GM12878 (cell line): ENCODE results near the gene FSIP1. TPM values are rescaled to one million over a fixed set of nuclear protein-coding genes. Genes with fewer than 3 reads are reported as not detected.
A peak's percentile ranks its signal among the peaks of the same experiment; 100 is the strongest.

Experiments
- CEBPB ChIP-seq, 2 experiments: fragments of 150-350 bp in 1 of 2; IDR thresholded peaks; 2 replicates each; pipeline ENCODE4 v1.6.1; 2012 to 2014; ENCODE audit warnings: low read depth in 2 of 2, low read length in 2 of 2, borderline replicate concordance in 1 of 2, inconsistent platforms in 1 of 2
- CREB1 ChIP-seq: IDR thresholded peaks from 2 replicates; pipeline ENCODE4 v1.6.1; 2012; ENCODE audit warnings: low read depth, mild to moderate bottlenecking, inconsistent platforms
- ESRRA ChIP-seq: IDR thresholded peaks from 2 replicates; pipeline ENCODE4 v1.6.1; 2012; ENCODE audit warnings: mild to moderate bottlenecking, low read length, improper control_type of control experiment
- GABPA ChIP-seq: IDR thresholded peaks from 2 replicates; pipeline ENCODE4 v1.6.1; 2014; ENCODE audit warnings: antibody characterized with exemption, low read depth, mild to moderate bottlenecking, inconsistent platforms
- IKZF2 ChIP-seq, 2 experiments: fragments of 450-650 bp; IDR thresholded peaks; 2 replicates each; pipeline ENCODE4 v1.6.1; 2017; ENCODE audit warnings: mild to moderate bottlenecking in 2 of 2, moderate library complexity in 2 of 2
- IRF4 ChIP-seq: IDR thresholded peaks from 2 replicates; pipeline ENCODE4 v1.6.1; 2011; ENCODE audit warnings: low read depth, low read length
- MYC ChIP-seq: IDR thresholded peaks from 2 replicates; pipeline ENCODE4 v1.6.1; 2011; ENCODE audit warnings: mild to moderate bottlenecking, low read length, moderate library complexity, inconsistent platforms; ENCODE audit not compliant: insufficient read depth, insufficient replicate concordance, insufficient read length, severe bottlenecking
- NFYB ChIP-seq: IDR thresholded peaks from 2 replicates; pipeline ENCODE4 v1.6.1; 2011; ENCODE audit warnings: low read depth, mild to moderate bottlenecking, low read length, improper control_type of control experiment, moderate library complexity; ENCODE audit not compliant: insufficient read depth
- SMARCA5 ChIP-seq: fragments of 450-650 bp; IDR thresholded peaks from 2 replicates; pipeline ENCODE4 v1.6.1; 2017; ENCODE audit warnings: mild to moderate bottlenecking
- YBX1 ChIP-seq: fragments of 450-650 bp; IDR thresholded peaks from 2 replicates; pipeline ENCODE4 v1.6.1; 2016; ENCODE audit warnings: antibody characterized with exemption
- ZZZ3 ChIP-seq: IDR thresholded peaks from 2 replicates; pipeline ENCODE4 v1.6.1; 2011; ENCODE audit warnings: low read depth; ENCODE audit not compliant: control insufficient read depth, insufficient read length
- polyA plus RNA-seq, 11 experiments: library from polyadenylated mRNA; depleted of rRNA in 4 of 11; unstranded in 6 of 11; stranded (reverse) in 5 of 11; fragments of >200 nt; fragmentation: Nextera tagmentation in 4 of 11; fragmentation: Illumina TruSeq in 1 of 11; extraction: Ambion mirVana in 4 of 11; extraction: Trizol in 1 of 11; gene quantifications; 1 replicate in 1 of 11; 2 replicates in 10 of 11; pipeline versions ENCODE4 v1.2.1 to v1.2.3, GENCODE V29; 2011 to 2016; ENCODE audit warnings: inconsistent platforms in 2 of 11, missing spikeins in 2 of 11, low read depth in 1 of 11
- total RNA-seq, 4 experiments: library from RNA; depleted of rRNA in 3 of 4; stranded (reverse); fragments of >200 nt in 3 of 4; fragmentation: Illumina TruSeq in 1 of 4; extraction: Trizol in 1 of 4; gene quantifications; 2 replicates each; pipeline versions ENCODE4 v1.2.1 to v1.2.3, GENCODE V29; 2013 to 2021
- TF ChIP-seq, protein P1 (sequence below): fragments of 450-650 bp; IDR thresholded peaks from 2 replicates; pipeline ENCODE4 v1.6.1; 2016; ENCODE audit warnings: mild to moderate bottlenecking, moderate library complexity, borderline replicate concordance
- TF ChIP-seq, protein P2 (sequence below): IDR thresholded peaks from 2 replicates; pipeline ENCODE4 v1.6.1; 2012; ENCODE audit warnings: low read depth, low read length, improper control_type of control experiment
- TF ChIP-seq, protein P3 (sequence below): IDR thresholded peaks from 2 replicates; pipeline ENCODE4 v1.6.1; 2011; ENCODE audit warnings: low read depth, mild to moderate bottlenecking, low read length, moderate library complexity, borderline replicate concordance; ENCODE audit errors: extremely low read depth
- TF ChIP-seq, protein P4 (sequence below): fragments of 450-650 bp; IDR thresholded peaks from 2 replicates; pipeline ENCODE4 v1.6.1; 2017; ENCODE audit warnings: mild to moderate bottlenecking, low read depth, inconsistent platforms; ENCODE audit not compliant: poor library complexity, severe bottlenecking
- TF ChIP-seq, protein P5 (sequence below): fragments of 450-650 bp; formaldehyde crosslinking; IDR thresholded peaks from 2 replicates; pipeline ENCODE4 v1.5.0; 2022; ENCODE audit warnings: mild to moderate bottlenecking, missing genetic modification characterization
- TF ChIP-seq, protein P6 (sequence below): fragments of 450-650 bp; IDR thresholded peaks from 2 replicates; pipeline ENCODE4 v1.6.1; 2018; ENCODE audit warnings: borderline replicate concordance, mild to moderate bottlenecking; ENCODE audit not compliant: partially characterized antibody

FSIP1 gene
- total and polyA plus RNA-seq, 10 of the 15 experiments (the other 5 are each of a cell fraction or from before 2014, with no cell fraction given), result 0.15 to 0.67 (median 0.35) TPM

- TF ChIP-seq, protein P1, sequence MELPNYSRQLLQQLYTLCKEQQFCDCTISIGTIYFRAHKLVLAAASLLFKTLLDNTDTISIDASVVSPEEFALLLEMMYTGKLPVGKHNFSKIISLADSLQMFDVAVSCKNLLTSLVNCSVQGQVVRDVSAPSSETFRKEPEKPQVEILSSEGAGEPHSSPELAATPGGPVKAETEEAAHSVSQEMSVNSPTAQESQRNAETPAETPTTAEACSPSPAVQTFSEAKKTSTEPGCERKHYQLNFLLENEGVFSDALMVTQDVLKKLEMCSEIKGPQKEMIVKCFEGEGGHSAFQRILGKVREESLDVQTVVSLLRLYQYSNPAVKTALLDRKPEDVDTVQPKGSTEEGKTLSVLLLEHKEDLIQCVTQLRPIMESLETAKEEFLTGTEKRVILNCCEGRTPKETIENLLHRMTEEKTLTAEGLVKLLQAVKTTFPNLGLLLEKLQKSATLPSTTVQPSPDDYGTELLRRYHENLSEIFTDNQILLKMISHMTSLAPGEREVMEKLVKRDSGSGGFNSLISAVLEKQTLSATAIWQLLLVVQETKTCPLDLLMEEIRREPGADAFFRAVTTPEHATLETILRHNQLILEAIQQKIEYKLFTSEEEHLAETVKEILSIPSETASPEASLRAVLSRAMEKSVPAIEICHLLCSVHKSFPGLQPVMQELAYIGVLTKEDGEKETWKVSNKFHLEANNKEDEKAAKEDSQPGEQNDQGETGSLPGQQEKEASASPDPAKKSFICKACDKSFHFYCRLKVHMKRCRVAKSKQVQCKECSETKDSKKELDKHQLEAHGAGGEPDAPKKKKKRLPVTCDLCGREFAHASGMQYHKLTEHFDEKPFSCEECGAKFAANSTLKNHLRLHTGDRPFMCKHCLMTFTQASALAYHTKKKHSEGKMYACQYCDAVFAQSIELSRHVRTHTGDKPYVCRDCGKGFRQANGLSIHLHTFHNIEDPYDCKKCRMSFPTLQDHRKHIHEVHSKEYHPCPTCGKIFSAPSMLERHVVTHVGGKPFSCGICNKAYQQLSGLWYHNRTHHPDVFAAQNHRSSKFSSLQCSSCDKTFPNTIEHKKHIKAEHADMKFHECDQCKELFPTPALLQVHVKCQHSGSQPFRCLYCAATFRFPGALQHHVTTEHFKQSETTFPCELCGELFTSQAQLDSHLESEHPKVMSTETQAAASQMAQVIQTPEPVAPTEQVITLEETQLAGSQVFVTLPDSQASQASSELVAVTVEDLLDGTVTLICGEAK, result no peak
- peak in 1 of 2 experiments; percentile 57; a peak in 2 of 4 replicates for TF ChIP-seq IKZF2 (IDR thresholded peaks at IDR 0.05)
- no peak for TF ChIP-seq CREB1
- TF ChIP-seq YBX1, result no peak
- TF ChIP-seq, protein P2, sequence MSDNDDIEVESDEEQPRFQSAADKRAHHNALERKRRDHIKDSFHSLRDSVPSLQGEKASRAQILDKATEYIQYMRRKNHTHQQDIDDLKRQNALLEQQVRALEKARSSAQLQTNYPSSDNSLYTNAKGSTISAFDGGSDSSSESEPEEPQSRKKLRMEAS, result no peak
- TF ChIP-seq, protein P3, sequence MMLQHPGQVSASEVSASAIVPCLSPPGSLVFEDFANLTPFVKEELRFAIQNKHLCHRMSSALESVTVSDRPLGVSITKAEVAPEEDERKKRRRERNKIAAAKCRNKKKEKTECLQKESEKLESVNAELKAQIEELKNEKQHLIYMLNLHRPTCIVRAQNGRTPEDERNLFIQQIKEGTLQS, result no peak
- 0 out of 2 replicates have a peak, but pooled peaks have one; percentile 18 for TF ChIP-seq IRF4
- TF ChIP-seq SMARCA5, result no peak
- TF ChIP-seq MYC, result no peak
- no peak for TF ChIP-seq NFYB
- no peak for TF ChIP-seq CEBPB (IDR thresholded peaks at IDR 0.05; ENCODE audit: borderline replicate concordance in 1 of 2, low read depth in 2 of 2, low read length in 2 of 2)
- TF ChIP-seq ZZZ3, result no peak
- TF ChIP-seq, protein P4, sequence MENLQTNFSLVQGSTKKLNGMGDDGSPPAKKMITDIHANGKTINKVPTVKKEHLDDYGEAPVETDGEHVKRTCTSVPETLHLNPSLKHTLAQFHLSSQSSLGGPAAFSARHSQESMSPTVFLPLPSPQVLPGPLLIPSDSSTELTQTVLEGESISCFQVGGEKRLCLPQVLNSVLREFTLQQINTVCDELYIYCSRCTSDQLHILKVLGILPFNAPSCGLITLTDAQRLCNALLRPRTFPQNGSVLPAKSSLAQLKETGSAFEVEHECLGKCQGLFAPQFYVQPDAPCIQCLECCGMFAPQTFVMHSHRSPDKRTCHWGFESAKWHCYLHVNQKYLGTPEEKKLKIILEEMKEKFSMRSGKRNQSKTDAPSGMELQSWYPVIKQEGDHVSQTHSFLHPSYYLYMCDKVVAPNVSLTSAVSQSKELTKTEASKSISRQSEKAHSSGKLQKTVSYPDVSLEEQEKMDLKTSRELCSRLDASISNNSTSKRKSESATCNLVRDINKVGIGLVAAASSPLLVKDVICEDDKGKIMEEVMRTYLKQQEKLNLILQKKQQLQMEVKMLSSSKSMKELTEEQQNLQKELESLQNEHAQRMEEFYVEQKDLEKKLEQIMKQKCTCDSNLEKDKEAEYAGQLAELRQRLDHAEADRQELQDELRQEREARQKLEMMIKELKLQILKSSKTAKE, result no peak
- TF ChIP-seq ESRRA, result no peak
- TF ChIP-seq, protein P5, sequence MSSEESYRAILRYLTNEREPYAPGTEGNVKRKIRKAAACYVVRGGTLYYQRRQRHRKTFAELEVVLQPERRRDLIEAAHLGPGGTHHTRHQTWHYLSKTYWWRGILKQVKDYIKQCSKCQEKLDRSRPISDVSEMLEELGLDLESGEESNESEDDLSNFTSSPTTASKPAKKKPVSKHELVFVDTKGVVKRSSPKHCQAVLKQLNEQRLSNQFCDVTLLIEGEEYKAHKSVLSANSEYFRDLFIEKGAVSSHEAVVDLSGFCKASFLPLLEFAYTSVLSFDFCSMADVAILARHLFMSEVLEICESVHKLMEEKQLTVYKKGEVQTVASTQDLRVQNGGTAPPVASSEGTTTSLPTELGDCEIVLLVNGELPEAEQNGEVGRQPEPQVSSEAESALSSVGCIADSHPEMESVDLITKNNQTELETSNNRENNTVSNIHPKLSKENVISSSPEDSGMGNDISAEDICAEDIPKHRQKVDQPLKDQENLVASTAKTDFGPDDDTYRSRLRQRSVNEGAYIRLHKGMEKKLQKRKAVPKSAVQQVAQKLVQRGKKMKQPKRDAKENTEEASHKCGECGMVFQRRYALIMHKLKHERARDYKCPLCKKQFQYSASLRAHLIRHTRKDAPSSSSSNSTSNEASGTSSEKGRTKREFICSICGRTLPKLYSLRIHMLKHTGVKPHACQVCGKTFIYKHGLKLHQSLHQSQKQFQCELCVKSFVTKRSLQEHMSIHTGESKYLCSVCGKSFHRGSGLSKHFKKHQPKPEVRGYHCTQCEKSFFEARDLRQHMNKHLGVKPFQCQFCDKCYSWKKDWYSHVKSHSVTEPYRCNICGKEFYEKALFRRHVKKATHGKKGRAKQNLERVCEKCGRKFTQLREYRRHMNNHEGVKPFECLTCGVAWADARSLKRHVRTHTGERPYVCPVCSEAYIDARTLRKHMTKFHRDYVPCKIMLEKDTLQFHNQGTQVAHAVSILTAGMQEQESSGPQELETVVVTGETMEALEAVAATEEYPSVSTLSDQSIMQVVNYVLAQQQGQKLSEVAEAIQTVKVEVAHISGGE, result no peak
- TF ChIP-seq, protein P6, sequence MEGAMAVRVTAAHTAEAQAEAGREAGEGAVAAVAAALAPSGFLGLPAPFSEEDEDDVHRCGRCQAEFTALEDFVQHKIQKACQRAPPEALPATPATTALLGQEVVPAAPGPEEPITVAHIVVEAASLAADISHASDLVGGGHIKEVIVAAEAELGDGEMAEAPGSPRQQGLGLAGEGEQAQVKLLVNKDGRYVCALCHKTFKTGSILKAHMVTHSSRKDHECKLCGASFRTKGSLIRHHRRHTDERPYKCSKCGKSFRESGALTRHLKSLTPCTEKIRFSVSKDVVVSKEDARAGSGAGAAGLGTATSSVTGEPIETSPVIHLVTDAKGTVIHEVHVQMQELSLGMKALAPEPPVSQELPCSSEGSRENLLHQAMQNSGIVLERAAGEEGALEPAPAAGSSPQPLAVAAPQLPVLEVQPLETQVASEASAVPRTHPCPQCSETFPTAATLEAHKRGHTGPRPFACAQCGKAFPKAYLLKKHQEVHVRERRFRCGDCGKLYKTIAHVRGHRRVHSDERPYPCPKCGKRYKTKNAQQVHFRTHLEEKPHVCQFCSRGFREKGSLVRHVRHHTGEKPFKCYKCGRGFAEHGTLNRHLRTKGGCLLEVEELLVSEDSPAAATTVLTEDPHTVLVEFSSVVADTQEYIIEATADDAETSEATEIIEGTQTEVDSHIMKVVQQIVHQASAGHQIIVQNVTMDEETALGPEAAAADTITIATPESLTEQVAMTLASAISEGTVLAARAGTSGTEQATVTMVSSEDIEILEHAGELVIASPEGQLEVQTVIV, result no peak
- TF ChIP-seq GABPA, result no peak
Measured at GRCh38 chr15:39788108-39788507, 5.5 kb upstream of the FSIP1 start (continued).
